GM18499 (cell line): ENCODE measurements around the gene RABGGTA.

Experiments
- ATAC-seq: cut with Tn5 transposase; IDR thresholded peaks from one replicate; pipeline ENCODE4 v1.9.1; 2021; ENCODE audit warnings: moderate number of reproducible peaks; ENCODE audit not compliant: insufficient read depth, unreplicated experiment

RABGGTA gene

DNA sequence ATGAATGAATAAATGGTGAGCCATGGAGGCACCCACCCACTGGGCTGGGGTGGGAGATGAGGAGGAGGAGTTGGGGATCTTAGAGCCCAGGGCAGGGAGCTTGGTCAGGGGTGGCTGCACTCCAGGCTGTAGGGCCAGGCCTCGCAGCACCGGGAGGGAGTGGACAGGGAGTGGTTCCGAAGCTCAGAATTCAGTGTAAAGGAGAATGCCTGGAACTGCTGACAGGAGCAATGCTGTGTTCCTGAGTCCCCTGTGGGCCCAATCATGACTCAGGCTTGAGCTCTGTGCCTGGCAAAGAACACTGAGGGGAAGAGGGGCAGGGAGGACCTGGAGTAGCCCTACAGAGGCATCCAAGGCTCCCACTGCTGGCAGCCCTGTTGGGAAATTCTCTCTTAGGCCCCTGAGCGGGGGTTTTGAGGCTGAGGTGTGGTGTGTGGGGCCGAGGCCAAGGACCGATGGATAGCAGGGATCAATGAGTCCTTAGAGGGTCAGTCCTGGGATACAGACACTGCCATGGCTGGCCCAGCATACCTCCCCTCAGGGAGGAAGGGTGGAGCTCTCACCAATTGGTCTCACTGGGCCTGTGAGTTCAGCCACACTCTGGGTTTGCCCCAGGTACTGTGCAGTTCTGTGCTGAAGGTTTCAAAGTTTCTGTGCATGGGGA is 9.5 kb upstream of the RABGGTA start:
- no peak for ATAC-seq

DNA sequence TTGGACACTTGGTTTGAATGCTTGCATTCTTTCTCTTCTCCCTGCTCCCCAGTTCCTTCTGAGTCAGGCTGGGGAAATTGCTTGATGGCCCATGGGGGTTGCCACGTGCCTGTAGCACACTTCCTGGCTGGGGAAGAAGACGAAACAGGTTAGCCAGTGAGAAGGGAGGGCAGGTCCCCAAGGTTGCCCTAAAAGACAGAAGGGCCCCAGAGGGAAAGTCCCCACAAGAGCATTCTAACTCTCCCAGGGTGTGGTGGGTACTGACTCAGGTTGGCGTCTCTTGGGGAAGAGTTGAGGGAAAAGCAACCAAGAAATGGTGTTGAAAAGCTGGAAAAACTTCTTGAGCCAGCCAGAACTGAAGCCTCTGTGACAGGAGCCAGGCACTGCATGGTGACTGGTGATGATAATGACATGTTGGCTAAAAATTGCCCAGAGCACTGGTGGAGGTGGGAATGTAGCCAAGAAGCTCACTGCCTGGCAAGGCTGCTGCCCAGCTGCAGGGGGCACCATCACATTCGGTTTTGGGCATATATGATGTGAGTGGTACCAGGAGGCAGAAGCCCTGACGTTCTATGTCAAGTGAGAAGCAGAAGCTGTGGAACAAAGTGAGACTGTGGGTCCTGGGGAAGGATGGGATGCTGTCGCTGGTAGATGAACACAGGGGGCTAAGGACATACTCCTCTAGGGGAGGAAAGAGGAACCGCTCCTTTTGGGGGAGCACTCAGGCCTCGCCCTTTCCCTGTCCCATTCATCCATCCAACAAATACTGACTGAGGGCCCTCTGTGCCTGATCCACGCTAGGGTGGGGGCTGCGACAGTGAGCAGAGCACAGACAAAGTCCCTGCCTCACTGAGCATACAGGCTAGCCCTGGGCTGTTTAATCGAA is 8.1 kb upstream of the RABGGTA start:
- no peak for ATAC-seq

DNA sequence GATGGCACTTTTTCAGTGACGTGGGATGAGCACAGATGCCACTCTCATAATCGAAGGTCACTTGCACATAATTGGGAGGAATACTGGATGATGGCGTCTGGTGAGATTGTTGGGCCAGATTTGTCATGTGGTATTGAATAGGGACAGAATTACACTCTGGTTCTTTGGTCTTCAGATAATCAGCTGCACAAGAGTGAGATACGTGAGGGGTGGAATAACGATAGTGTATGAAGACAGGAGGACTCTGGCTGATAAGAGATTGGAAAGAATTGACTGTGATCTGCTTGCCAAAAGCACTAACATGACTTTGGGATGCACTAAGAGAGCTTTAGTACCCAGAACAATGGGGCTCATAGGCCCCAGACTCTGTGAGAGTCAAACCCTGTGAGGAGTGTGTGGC is 7.0 kb upstream of the RABGGTA start:
- ATAC-seq, result no peak

DNA sequence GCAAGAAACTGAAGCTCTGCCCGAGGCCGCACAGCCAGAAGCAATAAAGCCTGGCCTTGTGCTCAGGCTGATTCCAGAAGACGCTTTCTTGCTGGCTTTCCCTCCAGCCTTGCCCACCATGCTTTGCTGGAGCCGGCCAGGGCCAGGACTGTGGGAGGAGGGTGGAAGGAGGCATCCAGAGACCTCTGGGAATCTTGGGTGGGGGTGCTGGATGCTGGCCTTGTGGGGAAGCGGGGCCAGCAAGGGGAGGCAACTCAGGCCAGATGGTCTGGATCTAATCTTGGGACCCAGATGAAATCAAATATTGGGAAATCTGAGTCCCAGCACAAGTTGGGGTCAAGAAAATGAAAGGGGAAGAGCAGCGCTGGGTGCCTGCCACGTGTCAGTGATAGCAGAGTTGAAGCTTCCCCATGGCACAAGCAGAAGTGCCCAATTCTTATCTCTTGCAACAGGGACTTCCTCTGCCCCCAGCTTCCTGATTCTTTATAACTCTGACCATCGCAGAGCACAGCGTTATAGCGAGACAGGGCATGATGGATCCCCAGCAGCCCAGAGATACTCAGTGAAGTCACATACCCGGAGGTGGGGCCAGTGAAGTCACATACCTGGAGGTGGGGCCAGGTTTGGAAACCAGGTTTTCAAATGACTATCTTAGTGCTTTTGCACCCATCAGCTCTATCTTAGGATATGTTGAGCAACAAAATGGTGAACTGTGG is 6.4 kb upstream of the RABGGTA start:
- no peak for ATAC-seq

DNA sequence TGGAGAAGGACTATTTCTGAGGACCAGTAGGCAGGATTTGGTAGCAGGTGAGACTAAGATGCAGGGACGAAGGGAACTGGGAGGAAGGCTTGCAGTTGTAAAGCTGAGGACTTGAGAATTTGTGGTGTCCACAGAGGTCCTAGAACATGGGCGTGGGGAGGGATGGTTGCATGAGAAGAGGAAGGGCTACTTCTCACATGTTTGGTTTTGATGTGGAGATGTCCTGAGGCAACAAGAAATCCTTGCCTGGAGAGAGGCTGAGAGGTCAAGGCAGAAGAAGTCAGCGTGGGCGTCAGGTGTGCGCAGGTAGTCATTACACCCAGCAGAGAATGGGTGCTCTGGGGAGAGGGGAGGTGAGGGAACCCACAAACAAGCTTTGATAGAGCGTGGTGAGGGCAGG is 5.7 kb upstream of the RABGGTA start:
- ATAC-seq, result no peak

DNA sequence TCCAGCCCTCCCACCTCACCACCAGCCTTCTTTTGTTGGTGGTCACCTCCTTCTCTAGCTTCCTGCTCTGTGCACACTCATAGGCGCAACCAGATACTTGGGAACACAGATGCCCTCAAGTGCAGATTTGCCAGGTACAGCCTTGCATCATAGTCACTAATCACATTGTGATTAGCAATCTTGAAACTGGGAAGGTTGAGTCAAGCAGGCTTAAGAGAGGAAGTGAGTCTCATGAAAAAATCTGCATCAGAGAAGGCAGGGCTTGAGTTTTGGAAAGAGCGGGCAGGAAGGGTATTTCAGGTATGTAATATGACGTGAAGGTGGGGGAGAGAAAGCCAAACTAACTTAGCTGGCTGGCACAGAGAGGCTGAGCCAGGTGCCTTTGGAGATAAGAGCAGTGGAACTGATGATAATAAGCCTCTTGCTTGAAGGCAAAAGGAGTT is 2.7 kb upstream of the RABGGTA start:
- ATAC-seq, result peak; percentile 53

DNA sequence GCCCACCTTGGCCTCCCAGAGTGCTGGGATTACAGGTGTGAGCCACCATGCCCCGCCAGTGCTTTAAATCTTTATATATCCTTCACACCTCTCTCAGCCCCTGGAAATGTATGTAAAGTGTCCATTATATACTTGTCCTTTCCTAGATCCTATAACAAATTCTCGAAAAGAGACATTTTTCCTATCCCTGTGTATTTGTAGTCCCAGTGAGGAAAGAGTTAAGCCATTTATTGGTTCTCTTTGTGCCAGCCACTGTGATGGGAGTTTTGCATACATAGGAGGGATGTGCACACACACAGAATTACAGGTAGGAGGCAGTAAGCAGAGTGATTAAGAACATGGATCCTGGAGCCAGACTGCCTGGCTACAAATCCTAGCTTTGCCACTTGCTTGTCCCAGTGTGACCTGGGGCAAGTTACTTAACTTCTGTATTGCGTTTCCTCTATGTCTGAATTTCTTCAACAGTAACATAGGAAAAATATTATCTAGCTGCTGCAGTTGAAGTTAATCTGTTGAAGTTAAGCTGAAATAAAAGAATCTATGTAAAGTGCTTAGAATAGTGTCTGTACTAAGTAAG is 2.1 kb upstream of the RABGGTA start:
- ATAC-seq, result no peak

DNA sequence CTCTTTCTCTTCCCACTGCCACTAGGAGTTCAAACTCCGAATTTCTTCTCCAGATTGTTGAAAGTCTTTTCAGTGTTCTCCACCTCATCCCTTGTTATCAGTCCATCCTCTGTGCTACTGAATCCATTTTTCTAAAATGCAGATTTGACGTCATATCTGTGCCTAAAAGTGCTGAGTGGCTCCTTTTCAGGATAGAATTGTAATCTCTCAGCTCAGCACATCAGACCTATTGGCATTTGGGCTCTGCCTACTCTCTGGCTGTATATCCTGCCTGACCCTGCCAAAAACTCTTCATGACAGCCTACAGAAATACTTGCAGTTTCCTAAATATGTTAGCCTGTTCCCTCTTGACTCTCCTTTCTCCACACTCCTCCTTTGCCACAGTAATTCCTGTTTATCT is 1.1 kb upstream of the RABGGTA start:
- no peak for ATAC-seq

GRCh38 chr14:24271834-24272263 is 452 bp upstream of the RABGGTA start:
- ATAC-seq, result no peak

- ATAC-seq, result no peak
Measured at GRCh38 chr14:24270537-24271133, 762 bp downstream of the RABGGTA start.

DNA sequence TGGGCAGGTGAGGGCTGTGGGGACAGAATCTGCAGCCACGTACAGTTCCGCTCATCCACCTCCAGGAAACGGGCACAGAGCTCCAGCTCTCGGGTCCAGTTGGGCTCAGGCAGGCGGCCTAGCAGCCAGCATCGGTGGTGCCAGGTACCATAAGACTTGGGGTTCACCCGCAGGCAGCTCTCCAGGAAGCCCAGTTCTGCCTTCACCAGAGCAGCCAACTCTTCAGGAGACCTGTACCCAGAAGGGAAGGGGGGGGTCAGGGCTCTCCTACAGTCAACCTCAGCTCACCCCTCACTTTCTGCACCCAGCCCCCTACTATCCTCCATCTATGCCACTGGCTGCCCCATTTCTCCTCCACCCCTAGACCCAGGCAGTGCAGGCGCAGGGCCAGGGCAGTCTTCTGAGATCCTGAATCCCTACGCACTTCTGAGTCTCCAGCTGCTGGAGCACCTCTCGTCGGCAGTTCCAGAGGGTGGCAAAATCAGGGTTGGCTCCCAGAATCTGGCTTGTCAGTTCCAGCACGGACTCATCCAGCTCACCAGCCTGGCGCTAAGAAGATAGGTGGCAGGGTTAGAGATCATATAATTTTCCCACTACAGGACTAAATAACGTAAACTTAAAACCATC is 1.4 kb downstream of the RABGGTA start:
- ATAC-seq, result no peak

DNA sequence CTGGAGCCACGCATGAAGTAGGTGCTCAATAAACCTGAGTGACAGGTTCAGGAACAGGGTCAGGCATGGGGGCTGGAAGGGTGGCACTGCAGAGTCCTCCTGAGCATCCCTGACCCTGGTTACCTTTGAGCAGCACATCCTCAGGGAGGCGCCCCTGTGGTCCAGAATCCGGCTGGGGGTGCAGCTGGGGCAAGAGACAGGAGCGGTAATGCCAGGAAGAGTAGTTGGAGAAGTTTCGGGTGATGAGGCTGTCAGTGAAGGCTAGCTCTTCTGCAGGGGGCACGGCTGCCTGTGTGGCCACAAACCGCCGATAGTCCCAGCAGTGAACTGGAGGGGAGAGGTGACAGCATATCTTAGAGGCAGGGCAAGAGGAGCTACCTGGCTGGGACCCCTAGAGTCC is 2.0 kb downstream of the RABGGTA start:
- no peak for ATAC-seq

GRCh38 chr14:24268225-24268624 is 3.2 kb downstream of the RABGGTA start:
- ATAC-seq, result no peak

DNA sequence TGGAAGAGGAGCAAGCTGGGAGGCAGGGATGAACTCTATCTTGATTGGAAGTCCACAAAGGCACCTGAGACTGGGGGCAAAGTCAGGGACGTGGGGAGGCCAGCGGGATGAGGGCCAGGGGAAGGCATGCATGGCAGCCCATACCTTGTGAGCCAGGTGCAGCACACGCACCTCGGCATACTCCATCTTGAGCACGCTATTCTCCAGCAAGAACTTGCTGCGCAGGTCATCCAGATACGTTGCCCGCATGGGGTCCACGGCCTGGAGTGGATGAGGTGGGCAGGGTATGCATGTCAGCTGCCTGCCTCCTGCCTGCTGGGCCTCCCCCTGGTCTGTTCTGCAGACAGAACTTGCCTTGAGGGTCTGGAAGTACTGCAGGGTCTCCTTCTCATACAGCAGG is 3.9 kb downstream of the RABGGTA start:
- no peak for ATAC-seq

- ATAC-seq, result no peak
Measured at GRCh38 chr14:24266344-24267244, 4.8 kb downstream of the RABGGTA start.

DNA sequence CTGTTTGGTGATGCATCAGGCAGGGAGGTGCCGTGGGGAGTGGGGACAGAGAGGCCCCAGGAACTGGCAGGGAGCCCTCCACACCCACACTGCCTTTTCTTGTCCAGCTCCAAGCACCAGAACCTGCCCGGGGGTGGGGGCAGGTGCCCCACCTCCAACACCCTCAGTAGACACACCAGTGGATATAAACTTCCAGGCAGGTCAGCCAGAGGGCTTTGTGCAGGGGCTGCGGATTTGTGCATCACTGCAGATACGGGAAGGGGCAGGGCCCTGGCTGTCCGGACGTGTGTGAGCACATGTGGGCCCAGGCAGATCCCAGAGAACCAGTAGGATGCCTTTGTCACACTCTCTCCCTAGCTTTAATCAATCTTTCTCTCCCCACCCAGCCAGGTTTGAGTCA is 7.1 kb downstream of the RABGGTA start:
- no peak for ATAC-seq

DNA sequence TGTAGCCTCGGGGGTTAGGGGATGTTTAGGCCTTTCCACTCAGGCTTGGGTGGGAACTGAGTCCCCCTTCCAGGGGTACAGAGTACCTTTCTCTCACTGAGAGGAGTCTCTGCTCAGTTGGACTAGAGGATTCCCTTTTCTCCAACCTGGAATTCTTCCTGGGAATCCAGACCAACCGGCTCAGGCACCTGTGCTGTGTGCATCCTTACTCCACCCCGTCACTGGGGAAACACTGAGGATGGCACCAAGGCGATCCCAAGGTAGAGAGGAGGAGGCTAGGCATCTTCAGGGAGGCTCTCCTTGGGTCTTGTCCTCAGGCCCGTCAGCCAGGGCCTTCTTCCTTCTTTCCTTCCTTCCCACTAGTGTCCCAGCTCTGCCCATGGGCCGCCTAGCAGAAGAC is 7.5 kb downstream of the RABGGTA start:
- no peak for ATAC-seq

GRCh38 chr14:24262821-24263733 is 8.3 kb downstream of the RABGGTA start, which contains the start of gene TGM1:
Gene TGM1 (minus strand): TSS chr14:24263177. CDS start chr14:24262352, 825 bp downstream.
- ATAC-seq, result no peak
